C4-2B (cell line): ENCODE results near the gene WDCP.
"Not testable (repeated sequence)": the region's sequence is repeated elsewhere in the genome, so short reads cannot be mapped to it uniquely, and the experiment has no call there.

Experiments
- H3K27ac ChIP-seq: fragments of 450-650 bp; 2 replicates; pipeline ENCODE4 v1.5.1; 2017
- ZFX ChIP-seq: fragments of 450-650 bp; IDR thresholded peaks from 2 replicates; pipeline ENCODE4 v1.6.1; 2017
- TF ChIP-seq, protein P1 (sequence below): fragments of 450-650 bp; conservative IDR thresholded peaks from 2 replicates; pipeline ENCODE4 v1.5.1; 2017; ENCODE audit warnings: mild to moderate bottlenecking

Gene WDCP

DNA sequence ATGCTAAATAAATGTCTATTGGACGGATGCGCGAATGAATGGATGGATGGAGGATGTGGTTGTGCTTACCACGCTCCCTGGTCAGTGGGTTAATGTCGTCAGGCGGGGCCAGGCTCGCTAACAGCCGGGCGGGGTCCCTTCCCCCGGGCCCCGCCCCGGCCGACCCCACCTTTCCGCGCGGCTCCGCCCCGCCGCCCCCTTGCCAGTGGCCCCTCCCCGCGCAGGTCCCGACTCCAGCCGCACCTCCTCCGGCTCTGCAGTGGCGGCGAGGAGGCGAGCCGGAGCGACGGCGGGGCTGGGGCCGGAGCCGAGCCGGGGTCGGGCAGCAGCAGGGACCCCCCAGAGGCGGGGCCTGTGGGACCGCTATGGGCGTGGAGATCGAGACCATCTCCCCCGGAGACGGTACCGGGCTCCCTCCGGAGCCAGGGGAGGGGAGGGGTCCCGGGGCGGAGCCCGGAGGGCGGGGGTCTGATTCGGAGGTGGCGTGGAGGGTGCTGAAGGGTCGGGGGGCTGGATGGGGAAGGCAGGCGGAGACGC lies 2.4 kb upstream of the WDCP start, which contains the start of gene FKBP1B:
FKBP1B (plus strand) TSS at position 257 of the 537 bp plus-strand sequence; CDS start at position 366, 109 bp downstream.
- H3K27ac ChIP-seq: 0 out of 2 replicates have a peak within 1 kb of the TSS, but pooled peaks have one; percentile 22
- no peak for TF ChIP-seq ZFX
- TF ChIP-seq, protein P1, sequence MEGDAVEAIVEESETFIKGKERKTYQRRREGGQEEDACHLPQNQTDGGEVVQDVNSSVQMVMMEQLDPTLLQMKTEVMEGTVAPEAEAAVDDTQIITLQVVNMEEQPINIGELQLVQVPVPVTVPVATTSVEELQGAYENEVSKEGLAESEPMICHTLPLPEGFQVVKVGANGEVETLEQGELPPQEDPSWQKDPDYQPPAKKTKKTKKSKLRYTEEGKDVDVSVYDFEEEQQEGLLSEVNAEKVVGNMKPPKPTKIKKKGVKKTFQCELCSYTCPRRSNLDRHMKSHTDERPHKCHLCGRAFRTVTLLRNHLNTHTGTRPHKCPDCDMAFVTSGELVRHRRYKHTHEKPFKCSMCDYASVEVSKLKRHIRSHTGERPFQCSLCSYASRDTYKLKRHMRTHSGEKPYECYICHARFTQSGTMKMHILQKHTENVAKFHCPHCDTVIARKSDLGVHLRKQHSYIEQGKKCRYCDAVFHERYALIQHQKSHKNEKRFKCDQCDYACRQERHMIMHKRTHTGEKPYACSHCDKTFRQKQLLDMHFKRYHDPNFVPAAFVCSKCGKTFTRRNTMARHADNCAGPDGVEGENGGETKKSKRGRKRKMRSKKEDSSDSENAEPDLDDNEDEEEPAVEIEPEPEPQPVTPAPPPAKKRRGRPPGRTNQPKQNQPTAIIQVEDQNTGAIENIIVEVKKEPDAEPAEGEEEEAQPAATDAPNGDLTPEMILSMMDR: no peak

- no peak overlapping the region for H3K27ac ChIP-seq
- TF ChIP-seq, protein P1: no peak
- no peak for TF ChIP-seq ZFX
These were observed 1.7 kb upstream of the WDCP start for GRCh38 chr2:24048769-24049484.

DNA sequence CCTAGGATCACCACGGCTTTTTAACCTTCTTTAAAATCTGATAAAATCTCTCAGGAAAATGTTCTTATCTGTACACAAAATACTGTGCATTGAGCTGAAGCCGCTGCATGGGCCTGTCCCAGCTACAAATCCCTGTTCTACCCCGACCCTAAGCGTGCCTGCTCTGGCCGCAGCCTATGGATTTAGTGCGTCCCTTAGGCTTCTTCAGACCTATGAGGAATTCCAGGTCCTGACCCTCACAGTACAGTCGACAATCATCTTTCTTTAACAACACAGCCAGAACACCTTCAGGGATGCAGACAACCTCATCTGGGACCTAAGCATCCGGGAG lies 477 bp upstream of the WDCP start:
- no peak overlapping the region; the same call in 1 of the 2 replicates for H3K27ac ChIP-seq
- TF ChIP-seq, protein P1: no peak
- TF ChIP-seq ZFX: no peak

- H3K27ac ChIP-seq: no peak overlapping the region; the same call in 1 of the 2 replicates
- no peak for TF ChIP-seq ZFX
- TF ChIP-seq, protein P1: no peak
These were observed 627 bp downstream of the WDCP start for GRCh38 chr2:24046599-24046929.

- TF ChIP-seq, protein P1: no peak
- TF ChIP-seq ZFX: no peak
- H3K27ac ChIP-seq: no peak overlapping the region
These were observed 1.4 kb downstream of the WDCP start for GRCh38 chr2:24045511-24046508.

DNA sequence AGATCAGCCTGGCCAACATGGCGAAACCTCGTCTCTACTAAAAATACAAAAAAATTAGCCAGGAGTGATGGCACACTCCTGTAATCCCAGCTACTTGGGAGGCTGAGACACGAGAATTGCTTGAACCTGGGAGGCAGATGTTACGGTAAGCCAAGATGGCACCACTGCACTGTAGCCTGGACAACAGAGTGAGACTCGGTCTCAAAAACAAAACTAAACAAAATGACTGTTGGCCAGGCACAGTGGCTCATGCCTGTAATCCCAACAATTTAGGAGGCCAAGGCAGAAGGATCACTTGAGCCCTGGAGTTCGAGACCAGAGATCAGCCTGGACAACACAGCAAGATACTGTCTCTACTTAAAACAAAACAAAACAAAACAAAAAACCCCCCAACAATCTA lies 4.1 kb downstream of the WDCP start:
- not testable (repeated sequence) for H3K27ac ChIP-seq

DNA sequence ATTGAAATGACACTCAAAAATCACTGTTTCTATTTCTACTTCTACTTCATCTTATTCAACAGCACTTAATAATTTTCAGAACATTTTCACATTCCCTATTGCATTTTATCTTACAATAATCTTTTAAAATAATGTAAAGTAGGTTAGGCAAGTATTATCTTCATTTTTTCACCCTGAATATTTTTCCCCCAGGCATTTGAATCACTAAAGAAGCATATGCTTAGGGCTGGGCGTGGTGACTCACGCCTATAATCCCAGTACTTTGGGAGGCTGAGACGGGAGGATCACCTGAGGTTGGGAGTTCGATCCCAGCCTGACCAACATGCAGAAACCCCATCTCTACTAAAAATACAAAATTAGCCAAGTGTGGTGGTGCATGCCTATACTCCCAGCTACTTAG lies 6.7 kb downstream of the WDCP start:
- no peak for TF ChIP-seq ZFX
- TF ChIP-seq, protein P1: no peak
- H3K27ac ChIP-seq: no peak overlapping the region
